Epithelial cell of esophagus (primary cell): ENCODE measurements around the gene LYRM4.

Experiments
- DNase-seq: peaks from one replicate; pipeline ENCODE4 v3.0.0; 2010; ENCODE audit warnings: low read depth
- H3K4me3 ChIP-seq: 2 replicates; pipeline ENCODE4 v1.5.1; 2011; ENCODE audit warnings: mild to moderate bottlenecking, low read length, control low read depth
- TF ChIP-seq, protein P1 (sequence below): IDR thresholded peaks from 2 replicates; pipeline ENCODE4 v1.5.1; 2011; ENCODE audit warnings: low read depth, mild to moderate bottlenecking, low read length, control low read depth, inconsistent platforms; ENCODE audit not compliant: insufficient read depth; ENCODE audit errors: missing control alignments

Gene LYRM4

DNA sequence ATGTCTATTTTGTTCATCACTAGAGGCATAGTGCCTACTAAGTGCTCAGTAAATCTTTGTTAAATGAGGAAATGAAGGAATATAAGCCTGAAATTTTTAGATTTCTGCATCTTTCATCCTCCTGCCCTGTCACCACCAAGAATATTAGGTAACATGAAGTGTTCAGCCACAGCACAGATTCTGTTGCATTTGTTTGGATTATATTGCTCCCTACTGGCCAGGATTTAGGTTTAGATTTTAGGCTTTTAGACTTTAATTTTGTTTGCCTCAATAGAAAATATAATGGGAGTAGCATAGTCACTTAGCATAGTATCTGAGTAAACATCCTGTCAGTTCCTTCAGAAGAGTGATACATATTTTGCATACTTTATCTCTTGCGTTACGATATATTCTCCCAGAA is 14.7 kb upstream of the LYRM4 start:
- H3K4me3 ChIP-seq = no peak overlapping the region
- TF ChIP-seq, protein P1, sequence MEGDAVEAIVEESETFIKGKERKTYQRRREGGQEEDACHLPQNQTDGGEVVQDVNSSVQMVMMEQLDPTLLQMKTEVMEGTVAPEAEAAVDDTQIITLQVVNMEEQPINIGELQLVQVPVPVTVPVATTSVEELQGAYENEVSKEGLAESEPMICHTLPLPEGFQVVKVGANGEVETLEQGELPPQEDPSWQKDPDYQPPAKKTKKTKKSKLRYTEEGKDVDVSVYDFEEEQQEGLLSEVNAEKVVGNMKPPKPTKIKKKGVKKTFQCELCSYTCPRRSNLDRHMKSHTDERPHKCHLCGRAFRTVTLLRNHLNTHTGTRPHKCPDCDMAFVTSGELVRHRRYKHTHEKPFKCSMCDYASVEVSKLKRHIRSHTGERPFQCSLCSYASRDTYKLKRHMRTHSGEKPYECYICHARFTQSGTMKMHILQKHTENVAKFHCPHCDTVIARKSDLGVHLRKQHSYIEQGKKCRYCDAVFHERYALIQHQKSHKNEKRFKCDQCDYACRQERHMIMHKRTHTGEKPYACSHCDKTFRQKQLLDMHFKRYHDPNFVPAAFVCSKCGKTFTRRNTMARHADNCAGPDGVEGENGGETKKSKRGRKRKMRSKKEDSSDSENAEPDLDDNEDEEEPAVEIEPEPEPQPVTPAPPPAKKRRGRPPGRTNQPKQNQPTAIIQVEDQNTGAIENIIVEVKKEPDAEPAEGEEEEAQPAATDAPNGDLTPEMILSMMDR = no peak
- DNase-seq = no peak

DNA sequence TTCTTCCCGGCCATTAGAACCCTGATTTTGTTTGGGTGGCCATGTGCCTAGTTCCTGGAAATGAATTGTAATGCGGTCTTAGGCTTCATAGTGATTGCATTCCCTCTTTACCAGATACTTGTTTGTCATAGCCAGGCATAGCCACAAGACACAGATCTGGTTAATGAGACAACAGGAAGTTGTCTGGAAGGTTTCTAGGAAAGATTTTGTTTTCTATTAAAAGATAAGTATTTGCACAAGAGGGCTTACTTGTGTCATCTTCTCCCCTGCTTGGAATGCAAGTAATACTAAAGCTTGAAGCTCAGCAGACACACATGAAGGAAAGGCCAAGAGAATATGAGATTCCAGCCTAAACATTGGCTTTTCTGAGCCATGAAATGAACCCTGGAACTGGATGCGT is 13.5 kb upstream of the LYRM4 start:
- H3K4me3 ChIP-seq = no peak overlapping the region
- TF ChIP-seq, protein P1 = no peak
- no peak for DNase-seq

DNA sequence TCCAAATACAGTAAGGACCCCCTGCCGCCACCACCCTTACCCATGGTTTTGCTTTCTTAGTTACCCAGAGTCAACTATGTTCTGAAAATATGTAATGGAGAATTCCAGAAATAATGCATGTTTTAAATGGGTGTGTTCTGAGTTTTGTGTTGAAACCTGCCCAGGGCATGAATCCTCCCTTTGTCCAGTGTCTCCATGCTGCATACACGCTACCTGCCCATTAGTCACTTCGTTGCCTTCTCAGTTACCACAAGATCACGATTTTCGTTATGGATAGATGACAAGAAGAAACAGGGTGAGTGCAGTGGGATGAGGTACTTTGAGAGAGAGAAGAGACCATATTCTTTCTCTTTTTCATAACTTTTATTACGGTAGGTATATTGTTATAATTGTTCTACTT is 11.2 kb upstream of the LYRM4 start:
- no peak overlapping the region for H3K4me3 ChIP-seq
- TF ChIP-seq, protein P1 = no peak
- DNase-seq = peak; percentile 96

DNA sequence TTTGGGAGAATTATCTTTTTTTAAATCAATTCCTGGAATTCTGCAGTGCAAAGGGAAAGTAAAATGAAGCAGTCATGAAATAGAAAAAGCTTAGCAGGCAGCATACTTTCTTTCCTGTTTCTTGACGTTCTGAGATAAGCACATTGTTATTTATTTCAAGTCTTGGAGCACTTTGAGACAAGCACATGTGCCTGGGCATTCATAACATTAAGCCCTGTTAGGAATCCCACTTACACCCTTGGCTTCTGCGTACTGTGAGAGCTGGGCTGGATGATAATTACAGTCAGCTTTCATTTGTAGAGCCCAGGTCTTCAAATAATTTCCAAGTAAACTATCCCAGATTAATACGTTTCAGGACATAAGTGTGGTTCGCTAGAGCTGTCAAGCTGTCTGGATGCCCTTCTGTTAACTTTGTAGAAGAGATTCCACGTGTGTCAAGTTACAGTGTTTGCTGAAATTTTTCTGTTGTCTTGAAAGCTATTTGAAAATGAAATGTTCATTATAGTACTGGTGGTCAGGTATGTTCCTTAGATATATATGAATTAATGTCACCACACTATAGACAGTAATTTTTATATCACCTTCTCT is 9.4 kb upstream of the LYRM4 start:
- no peak overlapping the region for H3K4me3 ChIP-seq
- TF ChIP-seq, protein P1 = no peak
- DNase-seq = no peak

DNA sequence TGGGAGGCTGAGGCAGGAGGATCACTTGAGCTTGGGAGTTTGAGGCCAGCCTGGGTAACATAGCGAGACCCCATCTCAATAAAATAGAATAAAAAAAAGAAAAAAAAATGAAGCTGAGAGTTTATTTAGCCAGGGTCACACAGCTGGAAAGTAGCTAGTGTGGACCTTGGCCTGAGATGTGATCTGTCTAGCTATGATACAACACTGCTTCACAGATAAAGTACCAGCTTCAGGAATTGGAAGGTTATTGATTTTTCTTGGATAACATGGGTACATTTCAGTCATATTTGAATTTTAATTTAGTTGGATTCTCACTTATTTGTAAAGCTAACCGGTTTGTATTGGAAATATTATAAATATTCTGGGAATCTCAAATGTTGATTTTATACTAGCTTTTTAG is 5.7 kb upstream of the LYRM4 start:
- TF ChIP-seq, protein P1 = no peak

DNA sequence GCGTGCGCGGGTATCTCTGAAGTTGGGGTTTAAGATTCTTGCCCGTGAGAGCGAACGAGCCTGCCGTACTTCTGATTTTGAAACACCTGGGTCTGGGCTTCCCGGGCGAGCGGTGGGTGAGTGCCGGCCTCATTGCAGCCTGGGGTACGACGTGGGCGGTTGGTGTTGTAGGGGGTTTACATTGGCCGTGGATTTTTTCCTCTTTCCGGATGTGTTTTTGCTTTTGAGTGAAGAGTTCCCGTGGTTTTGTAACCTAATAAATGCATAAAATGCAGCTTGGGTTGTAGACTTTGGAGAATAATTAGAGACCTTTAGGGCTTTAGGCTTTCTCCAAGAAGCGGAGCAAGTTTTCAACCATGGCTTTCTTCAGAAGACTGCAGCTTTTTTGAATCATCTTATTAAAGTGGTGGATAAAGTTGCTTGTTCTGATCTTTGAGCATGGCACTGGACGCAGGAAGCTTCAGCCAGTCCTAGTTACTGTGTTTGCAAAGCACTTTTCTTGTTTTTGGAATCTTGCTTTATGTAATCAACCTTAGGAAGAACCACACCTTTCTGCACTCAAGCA is 877 bp upstream of the LYRM4 start:
- TF ChIP-seq, protein P1 = no peak
- no peak for DNase-seq

More for the DNA sequence above, 5.7 kb upstream of the LYRM4 start:
- H3K4me3 ChIP-seq = no peak overlapping the region
- no peak for DNase-seq

DNA sequence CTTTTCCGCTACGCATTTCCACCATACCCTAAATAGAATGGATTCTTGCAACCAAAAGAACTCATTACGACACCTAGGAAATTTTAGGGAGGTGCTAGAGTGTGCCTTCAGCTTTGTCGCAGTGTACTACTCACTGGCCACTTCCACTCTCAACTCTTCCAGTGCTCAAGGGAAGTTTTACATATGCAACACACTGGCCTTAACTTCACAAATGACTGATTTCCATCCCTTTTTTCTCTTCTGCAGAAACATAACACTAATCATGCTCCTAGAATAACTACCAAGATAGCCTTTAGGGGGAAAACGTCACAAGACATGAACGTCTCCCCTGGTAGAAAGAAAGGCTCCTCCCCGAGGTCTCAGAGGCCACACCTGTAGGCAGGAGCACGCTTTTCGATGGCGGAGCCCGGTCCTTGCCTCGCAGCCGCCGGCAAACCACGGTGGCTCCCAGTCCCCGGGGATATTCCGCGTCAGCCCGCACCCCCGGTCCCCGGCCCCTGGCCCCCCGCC is 584 bp downstream of the LYRM4 start:
- peak overlapping the region; percentile 66 for H3K4me3 ChIP-seq
- DNase-seq = peak; percentile 86
- TF ChIP-seq, protein P1 = no peak

More for the DNA sequence above, 877 bp upstream of the LYRM4 start:
- H3K4me3 ChIP-seq = peak overlapping the region; percentile 66
